ENCODE results near the gene OR2F2.

OR2F2 gene

GRCh38 chr7:143891457-143891856 is 43.6 kb upstream of the OR2F2 start:
- TF ChIP-seq FOXM1 (IDR thresholded peaks at IDR 0.05; ENCODE audit: borderline replicate concordance) (no peak), CTBP1 (IDR thresholded peaks at IDR 0.05; ENCODE audit: borderline replicate concordance) (no peak), HDGF (IDR thresholded peaks at IDR 0.05; ENCODE audit: borderline replicate concordance) (no peak), L3MBTL2 (conservative IDR thresholded peaks at IDR 0.05) (no peak), TARDBP (IDR thresholded peaks at IDR 0.05) (no peak)
- ChIA-PET CTCF (interaction anchor here (1.6 kb wide), 1 partner anchor 10 kb away, joined by 5 read pairs; no protein-coding TSS in a partner anchor), POLR2A (interaction anchor here (2.7 kb wide), 1 partner anchor 10 kb away, joined by 14 read pairs; the partner anchor contains the start of gene TCAF1)
- DNase-seq (ENCODE audit: extremely low spot score): no peak

- ChIA-PET POLR2A (interaction anchor here (2.7 kb wide), 1 partner anchor 9 kb away, joined by 14 read pairs; the partner anchor contains the start of gene TCAF1), CTCF (interaction anchor here (0.6 to 1.3 kb wide), 3 partner anchors 9 to 476 kb away, joined by 3 to 7 read pairs (median 3); partner anchors contain the start of gene TCAF1)
- DNase-seq (ENCODE audit: extremely low spot score): no peak
- TF ChIP-seq BHLHE40 (IDR thresholded peaks at IDR 0.05; ENCODE audit: borderline replicate concordance): no peak
- no peak for TF ChIP-seq LEF1 (IDR thresholded peaks at IDR 0.05; ENCODE audit: borderline replicate concordance)
- no peak for TF ChIP-seq PKNOX1 (IDR thresholded peaks at IDR 0.05)
- TF ChIP-seq L3MBTL2 (conservative IDR thresholded peaks at IDR 0.05): no peak
- TF ChIP-seq SUZ12 (IDR thresholded peaks at IDR 0.05): no peak
- TF ChIP-seq CTBP1 (IDR thresholded peaks at IDR 0.05; ENCODE audit: borderline replicate concordance): no peak
- no peak for TF ChIP-seq FOXM1 (IDR thresholded peaks at IDR 0.05; ENCODE audit: borderline replicate concordance)
- TF ChIP-seq SP1 (IDR thresholded peaks at IDR 0.05): no peak
- no peak for TF ChIP-seq NFRKB (IDR thresholded peaks at IDR 0.05)
- no peak for TF ChIP-seq HDGF (IDR thresholded peaks at IDR 0.05; ENCODE audit: borderline replicate concordance)
- no peak for TF ChIP-seq ARNT (IDR thresholded peaks at IDR 0.05)
- no peak for TF ChIP-seq TARDBP (IDR thresholded peaks at IDR 0.05)
- no peak for TF ChIP-seq ELF4 (IDR thresholded peaks at IDR 0.05)
Measured at GRCh38 chr7:143892527-143893300, 42.3 kb upstream of the OR2F2 start.

- no peak for DNase-seq (ENCODE audit: extremely low spot score)
- TF ChIP-seq ARNT (IDR thresholded peaks at IDR 0.05) (no peak), FOXK2 (IDR thresholded peaks at IDR 0.05) (no peak), SUZ12 (IDR thresholded peaks at IDR 0.05) (no peak), FOXA1 (IDR thresholded peaks at IDR 0.05) (no peak), ZNF384 (IDR thresholded peaks at IDR 0.05) (no peak), L3MBTL2 (conservative IDR thresholded peaks at IDR 0.05) (no peak), CTBP1 (IDR thresholded peaks at IDR 0.05; ENCODE audit: borderline replicate concordance) (no peak), LEF1 (IDR thresholded peaks at IDR 0.05; ENCODE audit: borderline replicate concordance) (no peak), NFRKB (IDR thresholded peaks at IDR 0.05) (no peak), TARDBP (IDR thresholded peaks at IDR 0.05) (no peak), PKNOX1 (IDR thresholded peaks at IDR 0.05) (no peak), FOXM1 (IDR thresholded peaks at IDR 0.05; ENCODE audit: borderline replicate concordance) (no peak), ELF4 (IDR thresholded peaks at IDR 0.05) (no peak)
- POLR2A ChIA-PET: no interaction called here
- CTCF ChIA-PET: no interaction called here
Measured at GRCh38 chr7:143896667-143897066, 38.4 kb upstream of the OR2F2 start.

GRCh38 chr7:143898810-143899209 is 36.2 kb upstream of the OR2F2 start:
- ChIA-PET POLR2A (interaction anchor here (5.4 kb wide), 1 partner anchor 15 kb away, joined by 60 read pairs; no protein-coding TSS in a partner anchor), CTCF (no interaction called here)
- no peak for TF ChIP-seq SP1 (IDR thresholded peaks at IDR 0.05)
- DNase-seq (ENCODE audit: extremely low spot score): no peak

- POLR2A ChIA-PET: interaction anchor here (2.7 to 5.4 kb wide), 2 partner anchors 11 to 16 kb away, joined by 21 to 60 read pairs; no protein-coding TSS in a partner anchor
- no peak for DNase-seq (ENCODE audit: extremely low spot score)
- no peak for TF ChIP-seq LEF1 (IDR thresholded peaks at IDR 0.05; ENCODE audit: borderline replicate concordance)
- no peak for TF ChIP-seq ELF4 (IDR thresholded peaks at IDR 0.05)
- no peak for TF ChIP-seq NFRKB (IDR thresholded peaks at IDR 0.05)
- no peak for TF ChIP-seq SUZ12 (IDR thresholded peaks at IDR 0.05)
- no peak for TF ChIP-seq FOXK2 (IDR thresholded peaks at IDR 0.05)
- TF ChIP-seq CTBP1 (IDR thresholded peaks at IDR 0.05; ENCODE audit: borderline replicate concordance): no peak
- TF ChIP-seq TARDBP (IDR thresholded peaks at IDR 0.05): no peak
- no peak for TF ChIP-seq BHLHE40 (IDR thresholded peaks at IDR 0.05; ENCODE audit: borderline replicate concordance)
- no peak for TF ChIP-seq ARNT (IDR thresholded peaks at IDR 0.05)
- no peak for TF ChIP-seq ZNF384 (IDR thresholded peaks at IDR 0.05)
- TF ChIP-seq SP1 (IDR thresholded peaks at IDR 0.05): no peak
- no peak for TF ChIP-seq HDGF (IDR thresholded peaks at IDR 0.05; ENCODE audit: borderline replicate concordance)
- no peak for TF ChIP-seq PKNOX1 (IDR thresholded peaks at IDR 0.05)
- TF ChIP-seq L3MBTL2 (conservative IDR thresholded peaks at IDR 0.05): no peak
- no peak for TF ChIP-seq FOXA1 (IDR thresholded peaks at IDR 0.05)
- TF ChIP-seq FOXM1 (IDR thresholded peaks at IDR 0.05; ENCODE audit: borderline replicate concordance): no peak
- CTCF ChIA-PET: interaction anchor here (1.3 to 2.6 kb wide), 3 partner anchors 9 to 228 kb away, joined by 4 to 11 read pairs (median 5); no protein-coding TSS in a partner anchor
Measured at GRCh38 chr7:143900230-143900766, 34.7 kb upstream of the OR2F2 start.

- POLR2A ChIA-PET: interaction anchor here (0.8 to 5.4 kb wide), 5 partner anchors 9 to 131 kb away, joined by 3 to 60 read pairs (median 14); no protein-coding TSS in a partner anchor
- CTCF ChIA-PET: interaction anchor here (1.2 to 2.6 kb wide), 4 partner anchors 9 to 227 kb away, joined by 4 to 11 read pairs (median 6); no protein-coding TSS in a partner anchor
- no peak for TF ChIP-seq SUZ12 (IDR thresholded peaks at IDR 0.05)
- TF ChIP-seq TARDBP (IDR thresholded peaks at IDR 0.05): no peak
- TF ChIP-seq NFRKB (IDR thresholded peaks at IDR 0.05): no peak
- TF ChIP-seq L3MBTL2 (conservative IDR thresholded peaks at IDR 0.05): 0 out of 2 replicates have a peak, but pooled peaks have one; percentile 36
- TF ChIP-seq BHLHE40 (IDR thresholded peaks at IDR 0.05; ENCODE audit: borderline replicate concordance): no peak
- peak; percentile 50 for DNase-seq (ENCODE audit: extremely low spot score)
Measured at GRCh38 chr7:143901332-143901667, 33.7 kb upstream of the OR2F2 start.

All from HEK293T (cell line).